Natural killer cell (primary cell): ENCODE data around the gene P2RX6. TPM values are rescaled to one million over a fixed set of nuclear protein-coding genes. Genes with fewer than 3 reads are reported as not detected.
"Not testable (repeated sequence)": the region's sequence is repeated elsewhere in the genome, so short reads cannot be mapped to it uniquely, and the experiment has no call there.

Source experiments
- ATAC-seq, 3 donors: fragments of 150-1000 bp in 2 of 3; fragments of 200-7000 bp in 1 of 3; cut with Tn5 transposase; 1 replicate in 1 of 3; 2 replicates in 2 of 3; pipeline ENCODE4 v1.10.0; 2021; ENCODE audit warnings: mild to moderate bottlenecking in 2 of 3, moderate library complexity in 2 of 3
- DNase-seq, 2 donors: peaks; one replicate each; pipeline versions ENCODE4 v3.0.0 to v3.0.0-alpha.2; 2013 to 2021; ENCODE audit warnings: mixed read lengths in 1 of 2
- H3K27ac ChIP-seq: one replicate; pipeline ENCODE4 v1.5.1; 2013; ENCODE audit warnings: mild to moderate bottlenecking, low read length
- H3K27me3 ChIP-seq: one replicate; pipeline ENCODE4 v1.6.1; 2013; ENCODE audit warnings: low read length; ENCODE audit not compliant: control insufficient read depth, insufficient read depth
- H3K36me3 ChIP-seq: one replicate; pipeline ENCODE4 v1.6.1; 2013; ENCODE audit warnings: low read length; ENCODE audit not compliant: control insufficient read depth, insufficient read depth
- H3K4me1 ChIP-seq: one replicate; pipeline ENCODE4 v1.6.1; 2013; ENCODE audit warnings: low read length; ENCODE audit not compliant: control insufficient read depth, insufficient read depth
- H3K4me3 ChIP-seq: one replicate; pipeline ENCODE4 v1.5.1; 2013; ENCODE audit warnings: low read length
- H3K9me3 ChIP-seq: one replicate; pipeline ENCODE4 v1.6.1; 2013; ENCODE audit warnings: low read length; ENCODE audit not compliant: control insufficient read depth, insufficient read depth
- H3K27ac Mint-ChIP-seq, 2 donors: one replicate each; pipeline ENCODE4 v1.8.0; 2022; ENCODE audit warnings: mild to moderate bottlenecking in 2 of 2, mixed read lengths in 2 of 2, moderate library complexity in 1 of 2
- H3K27me3 Mint-ChIP-seq, 2 donors: one replicate each; pipeline ENCODE4 v1.8.0; 2022; ENCODE audit warnings: low read depth in 2 of 2, mixed read lengths in 2 of 2
- H3K36me3 Mint-ChIP-seq: one replicate; pipeline ENCODE4 v1.8.0; 2022; ENCODE audit warnings: mixed read lengths
- H3K4me1 Mint-ChIP-seq, 2 donors: one replicate each; pipeline ENCODE4 v1.8.0; 2022; ENCODE audit warnings: mixed read lengths in 2 of 2
- H3K4me3 Mint-ChIP-seq: one replicate; pipeline ENCODE4 v1.8.0; 2022; ENCODE audit warnings: mild to moderate bottlenecking, moderate library complexity, mixed read lengths
- H3K9me3 Mint-ChIP-seq, 2 donors: one replicate each; pipeline ENCODE4 v1.8.0; 2022; ENCODE audit warnings: mixed read lengths in 2 of 2
- CTCF ChIP-seq: fragments of 200-600 bp; IDR thresholded peaks from one replicate; pipeline ENCODE4 v1.8.0; 2022; ENCODE audit warnings: antibody characterized with exemption
- whole genome bisulfite sequencing: methylation state at CpG from one replicate; pipeline ENCODE4 v1.1.7; 2013; ENCODE audit warnings: missing lambda C conversion rate; ENCODE audit not compliant: insufficient coverage; 5-methylcytosine and 5-hydroxymethylcytosine counted together
- intact Hi-C: fragments of 100-400 bp; cut with micrococcal nuclease; formaldehyde crosslinking; loops from one replicate; pipeline ENCODE4 v1.14.2; 2022
- total RNA-seq, 4 donors: library from RNA; stranded (reverse); fragments of 120-200 nt in 1 of 4; gene quantifications; one replicate each; pipeline versions ENCODE4 v1.2.3 to v1.2.4, GENCODE V29; 2013 to 2022

P2RX6 gene
- total RNA-seq, 3 donors from 2014 or later (not counting 1 experiment from before 2014, with no cell fraction given): 0.14 to 0.93 (median 0.18) TPM

DNA sequence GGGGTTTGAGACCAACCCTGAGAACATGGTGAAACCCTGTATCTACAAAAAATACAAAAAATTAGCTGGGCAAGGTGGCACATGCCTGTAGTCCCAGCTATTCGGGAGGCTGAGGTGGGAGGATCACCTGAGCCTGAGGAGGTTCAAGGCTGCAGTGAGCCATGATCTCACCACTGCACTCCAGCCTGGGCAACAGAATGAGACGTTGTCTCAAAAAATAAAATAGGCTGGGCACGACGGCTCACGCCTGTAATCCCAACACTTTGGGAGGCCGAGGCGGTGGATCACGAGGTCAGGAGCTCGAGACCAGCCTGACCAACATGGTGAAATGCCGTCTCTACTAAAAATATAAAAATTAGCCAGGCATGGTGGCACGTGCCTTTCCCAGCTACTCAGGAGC, 49.5 kb downstream of the P2RX6 start:
- H3K36me3 Mint-ChIP-seq, H3K9me3 ChIP-seq, H3K27ac Mint-ChIP-seq, intact Hi-C loops, ATAC-seq, H3K27me3 ChIP-seq, H3K36me3 ChIP-seq, H3K4me1 ChIP-seq, DNase-seq, H3K4me3 ChIP-seq, H3K27me3 Mint-ChIP-seq, H3K9me3 Mint-ChIP-seq, H3K4me1 Mint-ChIP-seq, H3K4me3 Mint-ChIP-seq, H3K27ac ChIP-seq: not testable (repeated sequence)
- 87% methylated on average over 11 of the region's 11 CpGs for WGBS

GRCh38 chr22:21064917-21065864, 50.2 kb downstream of the P2RX6 start:
- no peak overlapping the region for H3K4me3 ChIP-seq
- H3K27me3 ChIP-seq: no peaks in the 10 kb centered on the region
- H3K36me3 ChIP-seq: no peaks in the 10 kb centered on the region
- TF ChIP-seq CTCF: no peak
- ATAC-seq (no peak), DNase-seq (no peak)
- H3K4me1 ChIP-seq: no peaks in the 10 kb centered on the region
- Mint-ChIP-seq H3K9me3 (no peaks in the 10 kb centered on the region), H3K4me1 (no peaks in the 10 kb centered on the region), H3K4me3 (no peak overlapping the region), H3K36me3 (no peaks in the 10 kb centered on the region), H3K27ac (no peak overlapping the region), H3K27me3 (peaks cover 2 to 7% of the 10 kb centered on the region in 2 donors)
- 81% methylated on average over 12 of the region's 13 CpGs for WGBS
- H3K27ac ChIP-seq: no peak overlapping the region
- intact Hi-C loops: no loop called here
- H3K9me3 ChIP-seq: no peaks in the 10 kb centered on the region

- no peak overlapping the region for H3K27ac Mint-ChIP-seq
- WGBS: 89% methylated on average over 28 of the region's 28 CpGs
- no peak for ATAC-seq
These were observed 52.3 kb downstream of the P2RX6 start for GRCh38 chr22:21067075-21067900.

More at GRCh38 chr22:21067075-21067900, 52.3 kb downstream of the P2RX6 start:
- intact Hi-C loops: no loop called here
- Mint-ChIP-seq H3K27me3 (peaks cover 2 to 7% of the 10 kb centered on the region in 2 donors), H3K4me3 (no peak overlapping the region), H3K9me3 (no peaks in the 10 kb centered on the region), H3K36me3 (no peaks in the 10 kb centered on the region), H3K4me1 (no peaks in the 10 kb centered on the region)
- TF ChIP-seq CTCF: no peak
- no peaks in the 10 kb centered on the region for H3K9me3 ChIP-seq
- H3K27me3 ChIP-seq: no peaks in the 10 kb centered on the region
- no peak for DNase-seq
- H3K27ac ChIP-seq: no peak overlapping the region
- H3K36me3 ChIP-seq: no peaks in the 10 kb centered on the region
- H3K4me1 ChIP-seq: no peaks in the 10 kb centered on the region
- no peak overlapping the region for H3K4me3 ChIP-seq
